Measurements from ENCODE around the gene VPS33A. TPM values are rescaled to one million over a fixed set of nuclear protein-coding genes. Genes with fewer than 3 reads are reported as not detected.

Gene VPS33A
- total and polyA plus RNA-seq, 2 of the 8 experiments (the other 6 are each of a cell fraction or from before 2014, with no cell fraction given) = 16.4 to 41.8 TPM

DNA sequence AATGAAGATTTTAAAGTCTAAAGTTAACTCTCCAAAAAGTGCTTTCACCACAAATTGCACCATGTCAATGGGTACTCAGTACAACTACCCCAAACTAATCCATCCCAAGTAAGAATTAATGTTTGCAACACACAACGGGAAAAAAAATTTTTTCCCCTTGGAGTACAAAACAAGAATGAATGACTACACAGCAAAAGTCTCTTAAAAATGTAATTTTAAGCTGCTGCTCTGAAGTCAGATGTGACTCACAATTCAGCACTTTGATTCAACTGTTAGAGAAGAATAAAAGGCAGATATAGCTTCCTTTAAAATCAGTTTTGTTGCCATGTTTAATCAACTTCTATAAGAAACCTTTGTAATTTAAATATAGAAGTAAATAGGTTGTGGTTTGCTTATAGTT is 42.5 kb upstream of the VPS33A start:
- no peak overlapping the region for H2BK20ac ChIP-seq (ENCODE audit: low read length)
- no peak overlapping the region for H3K4me2 ChIP-seq (ENCODE audit: insufficient read depth in 1 of 2, low read depth in 2 of 2, low read length in 2 of 2)
- no peak overlapping the region for H3K23ac ChIP-seq (ENCODE audit: insufficient read length)
- H3K4me3 ChIP-seq (ENCODE audit: extremely low read depth in 1 of 4, insufficient read depth in 2 of 4, low read depth in 3 of 4, low read length in 4 of 4) = no peak overlapping the region
- H2BK5ac ChIP-seq (ENCODE audit: low read depth, low read length) = no peak overlapping the region
- H3K36me3 ChIP-seq (ENCODE audit: control insufficient read depth in 2 of 4, insufficient read depth in 4 of 4, low read length in 3 of 4) = no peaks in the 10 kb centered on the region
- no peak overlapping the region for H3K9ac ChIP-seq (replicated peaks in 1 of 4; ENCODE audit: extremely low read depth in 1 of 4, low read depth in 3 of 4, low read length in 3 of 4)
- H3K18ac ChIP-seq (ENCODE audit: extremely low read depth, low read length) = no peak overlapping the region
- no peak overlapping the region for H3K27ac ChIP-seq (ENCODE audit: low read depth, low read length)
- FAIRE-seq (no peak), DNase-seq (ENCODE audit: low read depth in 1 of 2, low spot score in 2 of 2) (no peak)
- H4K91ac ChIP-seq (replicated peaks; ENCODE audit: insufficient read length, low read length) = no peak overlapping the region
- H4K8ac ChIP-seq (ENCODE audit: extremely low read depth, insufficient read depth, low read length) = no peak overlapping the region
- no peaks in the 10 kb centered on the region for H3K9me3 ChIP-seq (ENCODE audit: insufficient read depth in 2 of 2, low read depth in 1 of 2, low read length in 1 of 2)
- no peak overlapping the region for H3K4ac ChIP-seq (replicated peaks; ENCODE audit: insufficient read length, low read depth, low read length)
- H2BK120ac ChIP-seq (replicated peaks; ENCODE audit: low read depth, low read length) = no peak overlapping the region
- 93% methylated on average over 1 of the region's 1 CpG; no CpG with 5 or more reads in 1 of the 2 experiments for WGBS, 2 experiments (ENCODE audit: extremely low coverage in 1 of 2, insufficient coverage in 1 of 2, insufficient read length in 1 of 2, insufficient replicate concordance in 2 of 2, low coverage in 1 of 2, low lambda C conversion rate in 2 of 2, missing lambda C conversion rate in 1 of 2)
- H3K14ac ChIP-seq (ENCODE audit: insufficient read length) = no peak overlapping the region
- no peaks in the 10 kb centered on the region; a peak in 1 of 7 replicates for H3K4me1 ChIP-seq (replicated peaks in 1 of 4; ENCODE audit: control insufficient read depth in 3 of 4, insufficient read depth in 4 of 4, low read length in 3 of 4)
- H2AFZ ChIP-seq (ENCODE audit: low read length) = no peak overlapping the region
- no peaks in the 10 kb centered on the region for H4K20me1 ChIP-seq (replicated peaks in 1 of 2; ENCODE audit: control insufficient read depth in 1 of 2, insufficient read depth in 2 of 2, low read length in 2 of 2)
- ChIA-PET CTCF (ENCODE audit: partially characterized antibody) (interaction anchor here (5.6 to 6.7 kb wide), 2 partner anchors 14 to 46 kb away, joined by 46 to 49 read pairs; no protein-coding TSS in a partner anchor), POLR2A (ENCODE audit: partially characterized antibody) (no interaction called here)
- H3K79me2 ChIP-seq (ENCODE audit: control insufficient read depth in 1 of 2, insufficient read depth in 2 of 2, low read length in 2 of 2) = no peaks in the 10 kb centered on the region
- no peak overlapping the region for H2BK12ac ChIP-seq (ENCODE audit: low read depth, low read length)
- H2AK5ac ChIP-seq (ENCODE audit: low read depth, low read length) = no peak overlapping the region
- H3K56ac ChIP-seq (replicated peaks; ENCODE audit: insufficient read length, low read depth, low read length) = no peak overlapping the region
- no peak overlapping the region for H2BK15ac ChIP-seq (ENCODE audit: low read length)
- no peaks in the 10 kb centered on the region for H3K79me1 ChIP-seq (ENCODE audit: low read depth, low read length)
- no peak overlapping the region for H4K5ac ChIP-seq (ENCODE audit: insufficient read length, low read depth, low read length)
- no peaks in the 10 kb centered on the region for H3K23me2 ChIP-seq (ENCODE audit: low read depth, low read length)
- no peaks in the 10 kb centered on the region for H3K27me3 ChIP-seq (replicated peaks in 1 of 4; ENCODE audit: control insufficient read depth in 3 of 4, extremely low read depth in 1 of 4, insufficient read depth in 3 of 4, low read length in 3 of 4)
- TF ChIP-seq MAFK (IDR thresholded peaks at IDR 0.05; ENCODE audit: low read depth, low read length) = no peak
- TF ChIP-seq CBX8 (IDR thresholded peaks at IDR 0.05; ENCODE audit: borderline replicate concordance, low read depth, low read length) = no peak
- no peak for TF ChIP-seq CEBPB (IDR thresholded peaks at IDR 0.05; ENCODE audit: low read depth, low read length)
- no peak for TF ChIP-seq HDAC6 (IDR thresholded peaks at IDR 0.05; ENCODE audit: low read depth, low read length)
- no peak for TF ChIP-seq PHF8 (conservative IDR thresholded peaks at IDR 0.05; ENCODE audit: low read depth, low read length)
- no peak for TF ChIP-seq TEAD4 (IDR thresholded peaks at IDR 0.05; ENCODE audit: low read depth, low read length)
- TF ChIP-seq TBP (IDR thresholded peaks at IDR 0.05; ENCODE audit: low read depth, low read length) = no peak
- TF ChIP-seq, protein P1, sequence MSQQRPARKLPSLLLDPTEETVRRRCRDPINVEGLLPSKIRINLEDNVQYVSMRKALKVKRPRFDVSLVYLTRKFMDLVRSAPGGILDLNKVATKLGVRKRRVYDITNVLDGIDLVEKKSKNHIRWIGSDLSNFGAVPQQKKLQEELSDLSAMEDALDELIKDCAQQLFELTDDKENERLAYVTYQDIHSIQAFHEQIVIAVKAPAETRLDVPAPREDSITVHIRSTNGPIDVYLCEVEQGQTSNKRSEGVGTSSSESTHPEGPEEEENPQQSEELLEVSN (IDR thresholded peaks at IDR 0.05) = no peak
- no peak for TF ChIP-seq SUZ12 (IDR thresholded peaks at IDR 0.05; ENCODE audit: low read length)
- TF ChIP-seq SRF (IDR thresholded peaks at IDR 0.05; ENCODE audit: low read depth, low read length) = no peak
- no peak for TF ChIP-seq BACH1 (IDR thresholded peaks at IDR 0.05; ENCODE audit: low read length)
- no peak for TF ChIP-seq POU5F1 (IDR thresholded peaks at IDR 0.05; ENCODE audit: low read depth, low read length)
- TF ChIP-seq KDM5A (IDR thresholded peaks at IDR 0.05; ENCODE audit: low read length) = no peak
- TF ChIP-seq CHD1 (IDR thresholded peaks at IDR 0.05; ENCODE audit: low read depth, low read length) = no peak
- TF ChIP-seq NANOG (IDR thresholded peaks at IDR 0.05; ENCODE audit: insufficient read depth, low read depth, low read length, poor library complexity, severe bottlenecking) = no peak
- no peak for TF ChIP-seq YY1 (IDR thresholded peaks at IDR 0.05; ENCODE audit: low read depth, low read length)
